MG63 (cell line): Measurements from ENCODE around the gene CAPN7. TPM values are rescaled to one million over a fixed set of nuclear protein-coding genes. Genes with fewer than 3 reads are reported as not detected.

Experiments
- DNase-seq: peaks from one replicate; pipeline ENCODE4 v3.0.0-alpha.2; 2020
- H3K27me3 ChIP-seq: fragments of 250-450 bp; sonication (Bioruptor Pico); 2 replicates; pipeline ENCODE4 v1.5.1; 2020; ENCODE audit warnings: mild to moderate bottlenecking, moderate library complexity
- H3K36me3 ChIP-seq: fragments of 250-450 bp; sonication (Bioruptor Pico); 2 replicates; pipeline ENCODE4 v1.5.1; 2020; ENCODE audit warnings: mild to moderate bottlenecking, moderate library complexity
- H3K4me3 ChIP-seq: fragments of 250-450 bp; sonication (Bioruptor Pico); 2 replicates; pipeline ENCODE4 v1.5.1; 2020; ENCODE audit warnings: mild to moderate bottlenecking, moderate library complexity
- H3K9me3 ChIP-seq: fragments of 250-450 bp; sonication (Bioruptor Pico); 2 replicates; pipeline ENCODE4 v1.5.1; 2020; ENCODE audit warnings: mild to moderate bottlenecking, moderate library complexity
- total RNA-seq: library from RNA; depleted of rRNA; stranded (reverse); fragments of >200 nt; shearing (Covaris generic); gene quantifications from 2 replicates; pipeline ENCODE4 v1.2.3, GENCODE V29; 2014; ENCODE audit warnings: low replicate concordance

CAPN7 gene
- total RNA-seq, 1 experiment from 2014 or later: 11.2 TPM

- H3K4me3 ChIP-seq: no peak overlapping the region
- no peaks in the 10 kb centered on the region; the same call in 1 of the 2 replicates for H3K36me3 ChIP-seq
- no peak for DNase-seq
- H3K27me3 ChIP-seq: no peaks in the 10 kb centered on the region
- no peaks in the 10 kb centered on the region for H3K9me3 ChIP-seq
These were observed 55.2 kb downstream of the CAPN7 start for GRCh38 chr3:15261274-15261673.

- Histone ChIP-seq H3K36me3 (no peaks in the 10 kb centered on the region), H3K4me3 (no peak overlapping the region), H3K27me3 (no peaks in the 10 kb centered on the region), H3K9me3 (no peaks in the 10 kb centered on the region)
- no peak for DNase-seq
These were observed 56.0 kb downstream of the CAPN7 start for GRCh38 chr3:15262021-15262420.

GRCh38 chr3:15263120-15263519, 57.1 kb downstream of the CAPN7 start:
- Histone ChIP-seq H3K9me3 (no peaks in the 10 kb centered on the region), H3K36me3 (no peaks in the 10 kb centered on the region), H3K27me3 (no peaks in the 10 kb centered on the region), H3K4me3 (no peak overlapping the region)
- DNase-seq: no peak

- no peak for DNase-seq
- no peaks in the 10 kb centered on the region for H3K27me3 ChIP-seq
- no peaks in the 10 kb centered on the region for H3K36me3 ChIP-seq
- no peaks in the 10 kb centered on the region for H3K9me3 ChIP-seq
- H3K4me3 ChIP-seq: no peak overlapping the region
These were observed 57.9 kb downstream of the CAPN7 start for GRCh38 chr3:15263926-15264325.

GRCh38 chr3:15264486-15264885, 58.4 kb downstream of the CAPN7 start:
- no peaks in the 10 kb centered on the region for H3K27me3 ChIP-seq
- DNase-seq: no peak
- no peak overlapping the region for H3K4me3 ChIP-seq
- no peaks in the 10 kb centered on the region for H3K36me3 ChIP-seq
- H3K9me3 ChIP-seq: no peaks in the 10 kb centered on the region

GRCh38 chr3:15265655-15266509, 59.8 kb downstream of the CAPN7 start:
- Histone ChIP-seq H3K36me3 (no peaks in the 10 kb centered on the region), H3K4me3 (no peak overlapping the region), H3K27me3 (no peaks in the 10 kb centered on the region), H3K9me3 (no peaks in the 10 kb centered on the region)
- no peak for DNase-seq

- Histone ChIP-seq H3K4me3 (no peak overlapping the region), H3K27me3 (no peaks in the 10 kb centered on the region), H3K9me3 (no peaks in the 10 kb centered on the region), H3K36me3 (no peaks in the 10 kb centered on the region)
- DNase-seq: no peak
These were observed 60.7 kb downstream of the CAPN7 start for GRCh38 chr3:15266510-15267376.

GRCh38 chr3:15267502-15267901, 61.5 kb downstream of the CAPN7 start:
- H3K27me3 ChIP-seq: no peaks in the 10 kb centered on the region
- no peaks in the 10 kb centered on the region for H3K36me3 ChIP-seq
- no peaks in the 10 kb centered on the region for H3K9me3 ChIP-seq
- no peak overlapping the region for H3K4me3 ChIP-seq
- DNase-seq: no peak

GRCh38 chr3:15268033-15268631, 62.1 kb downstream of the CAPN7 start:
- no peak overlapping the region for H3K4me3 ChIP-seq
- H3K9me3 ChIP-seq: no peaks in the 10 kb centered on the region
- no peaks in the 10 kb centered on the region for H3K36me3 ChIP-seq
- H3K27me3 ChIP-seq: no peaks in the 10 kb centered on the region
- peak; percentile 62 for DNase-seq

- no peaks in the 10 kb centered on the region for H3K9me3 ChIP-seq
- peak overlapping the region; percentile 6; the same call in 1 of the 2 replicates for H3K4me3 ChIP-seq
- peak; percentile 92 for DNase-seq
- no peaks in the 10 kb centered on the region for H3K36me3 ChIP-seq
- no peaks in the 10 kb centered on the region for H3K27me3 ChIP-seq
These were observed 63.3 kb downstream of the CAPN7 start for GRCh38 chr3:15269091-15269989.

GRCh38 chr3:15271030-15271429, 65.0 kb downstream of the CAPN7 start:
- no peaks in the 10 kb centered on the region for H3K27me3 ChIP-seq
- no peaks in the 10 kb centered on the region for H3K36me3 ChIP-seq
- no peaks in the 10 kb centered on the region for H3K9me3 ChIP-seq
- no peak for DNase-seq
- no peak overlapping the region for H3K4me3 ChIP-seq

- H3K36me3 ChIP-seq: no peaks in the 10 kb centered on the region
- no peaks in the 10 kb centered on the region for H3K27me3 ChIP-seq
- no peak overlapping the region for H3K4me3 ChIP-seq
- H3K9me3 ChIP-seq: no peaks in the 10 kb centered on the region
- no peak for DNase-seq
These were observed 65.8 kb downstream of the CAPN7 start for GRCh38 chr3:15271785-15272381.

- Histone ChIP-seq H3K9me3 (no peaks in the 10 kb centered on the region), H3K4me3 (no peak overlapping the region), H3K27me3 (no peaks in the 10 kb centered on the region), H3K36me3 (no peaks in the 10 kb centered on the region)
- DNase-seq: no peak
These were observed 66.6 kb downstream of the CAPN7 start for GRCh38 chr3:15272426-15273196.

GRCh38 chr3:15273227-15273626, 67.2 kb downstream of the CAPN7 start:
- H3K27me3 ChIP-seq: no peaks in the 10 kb centered on the region
- H3K9me3 ChIP-seq: no peaks in the 10 kb centered on the region
- DNase-seq: no peak
- H3K36me3 ChIP-seq: no peaks in the 10 kb centered on the region
- no peak overlapping the region for H3K4me3 ChIP-seq

GRCh38 chr3:15276028-15276724, 70.1 kb downstream of the CAPN7 start:
- no peak overlapping the region for H3K4me3 ChIP-seq
- no peak for DNase-seq
- no peaks in the 10 kb centered on the region for H3K9me3 ChIP-seq
- no peaks in the 10 kb centered on the region for H3K27me3 ChIP-seq
- H3K36me3 ChIP-seq: no peaks in the 10 kb centered on the region
